ENCODE data around the gene LIMS1.
"Not testable (repeated sequence)": the region's sequence is repeated elsewhere in the genome, so short reads cannot be mapped to it uniquely, and the experiment has no call there.

GRCh38 chr2:108667140-108667539 lies 132.9 kb downstream of the LIMS1 start:
- TF ChIP-seq CTCF (optimal IDR thresholded peaks at IDR 0.05 in 1 of 3, IDR thresholded peaks at IDR 0.05 in 1 of 3, conservative IDR thresholded peaks at IDR 0.05 in 1 of 3; ENCODE audit: extremely low read depth in 1 of 3, insufficient read depth in 2 of 3, low read length in 3 of 3); EZH2 (IDR thresholded peaks at IDR 0.05; ENCODE audit: low read length): not testable (repeated sequence)
